ENCODE measurements around the gene TCEAL4.

- no peak for TF ChIP-seq CTCF (IDR thresholded peaks at IDR 0.05)
- TF ChIP-seq POLR2A (IDR thresholded peaks at IDR 0.05) = no peak
Observed at GRCh38 chrX:103536732-103537131, 48.6 kb upstream of the TCEAL4 start.
